SU-DHL-6 (cell line): ENCODE measurements around the gene C1S.

Source experiments
- H2AFZ ChIP-seq: fragments of 200-600 bp; sonication (generic); 2 replicates; pipeline ENCODE4 v1.6.1; 2014; ENCODE audit warnings: low read depth, mild to moderate bottlenecking, moderate library complexity, mixed read lengths, antibody characterized with exemption, low read length; ENCODE audit not compliant: severe bottlenecking
- H3F3A ChIP-seq: fragments of 200-600 bp; shearing (Covaris generic); 2 replicates; pipeline ENCODE4 v1.6.0; 2016; ENCODE audit warnings: antibody characterized with exemption, mild to moderate bottlenecking; ENCODE audit not compliant: insufficient read depth
- H3K27ac ChIP-seq: fragments of 200-600 bp; sonication (generic); 2 replicates; pipeline ENCODE4 v1.5.1; 2016; ENCODE audit warnings: low read depth, mild to moderate bottlenecking, low read length, moderate library complexity, mixed read lengths
- H3K27me3 ChIP-seq: fragments of 200-600 bp; sonication (generic), shearing (Covaris generic); 2 replicates; pipeline ENCODE4 v1.6.0; 2014; ENCODE audit warnings: mild to moderate bottlenecking, low read length
- H3K36me3 ChIP-seq: fragments of 200-600 bp; sonication (generic); 2 replicates; pipeline ENCODE4 v1.6.1; 2014; ENCODE audit warnings: mild to moderate bottlenecking, low read length, mixed read lengths
- H3K4me2 ChIP-seq: fragments of 300-600, 200-600 bp; shearing (Covaris generic), sonication (generic); 2 replicates; pipeline ENCODE4 v1.6.0; 2014; ENCODE audit warnings: low read length, low read depth, mild to moderate bottlenecking; ENCODE audit not compliant: poor library complexity, severe bottlenecking
- H3K4me3 ChIP-seq: fragments of 200-600 bp; sonication (generic); 2 replicates; pipeline ENCODE4 v1.5.1; 2014; ENCODE audit warnings: antibody characterized with exemption, low read length, mild to moderate bottlenecking, mixed read lengths; ENCODE audit not compliant: insufficient read depth, poor library complexity, severe bottlenecking
- H3K79me2 ChIP-seq: fragments of 200-600 bp; sonication (generic); 2 replicates; pipeline ENCODE4 v1.6.1; 2014; ENCODE audit warnings: mild to moderate bottlenecking, low read length, moderate library complexity; ENCODE audit not compliant: insufficient read depth
- H3K9ac ChIP-seq: fragments of 200-600 bp; sonication (generic); 2 replicates; pipeline ENCODE4 v1.7.0; 2014; ENCODE audit warnings: mild to moderate bottlenecking, low read length
- H3K9me2 ChIP-seq: fragments of 200-600 bp; sonication (generic); replicated peaks from 2 replicates; pipeline ENCODE4 v1.6.1; 2014; ENCODE audit warnings: low read length; ENCODE audit not compliant: insufficient read depth
- H3K9me3 ChIP-seq: fragments of 200-600 bp; sonication (generic); 2 replicates; pipeline ENCODE4 v1.6.1; 2014; ENCODE audit warnings: low read length, mixed read lengths; ENCODE audit not compliant: insufficient read depth
- H4K20me1 ChIP-seq: fragments of 200-600 bp; sonication (generic); 2 replicates; pipeline ENCODE4 v1.6.1; 2014; ENCODE audit warnings: low read depth, mild to moderate bottlenecking, antibody characterized with exemption, low read length, moderate library complexity, mixed read lengths
- EZH2phosphoT487 ChIP-seq: fragments of 200-600 bp; sonication (generic), shearing (Covaris generic); conservative IDR thresholded peaks from 2 replicates; pipeline ENCODE4 v1.6.1; 2018; ENCODE audit warnings: mild to moderate bottlenecking, antibody characterized with exemption, low read length, moderate library complexity, mixed read lengths
- TF ChIP-seq, protein P1 (sequence below): fragments of 200-600 bp; sonication (generic); IDR thresholded peaks from one replicate; pipeline ENCODE4 v1.5.1; 2017; ENCODE audit warnings: antibody characterized with exemption, mild to moderate bottlenecking, low read length, moderate library complexity; ENCODE audit not compliant: insufficient read depth, poor library complexity, severe bottlenecking

C1S gene

DNA sequence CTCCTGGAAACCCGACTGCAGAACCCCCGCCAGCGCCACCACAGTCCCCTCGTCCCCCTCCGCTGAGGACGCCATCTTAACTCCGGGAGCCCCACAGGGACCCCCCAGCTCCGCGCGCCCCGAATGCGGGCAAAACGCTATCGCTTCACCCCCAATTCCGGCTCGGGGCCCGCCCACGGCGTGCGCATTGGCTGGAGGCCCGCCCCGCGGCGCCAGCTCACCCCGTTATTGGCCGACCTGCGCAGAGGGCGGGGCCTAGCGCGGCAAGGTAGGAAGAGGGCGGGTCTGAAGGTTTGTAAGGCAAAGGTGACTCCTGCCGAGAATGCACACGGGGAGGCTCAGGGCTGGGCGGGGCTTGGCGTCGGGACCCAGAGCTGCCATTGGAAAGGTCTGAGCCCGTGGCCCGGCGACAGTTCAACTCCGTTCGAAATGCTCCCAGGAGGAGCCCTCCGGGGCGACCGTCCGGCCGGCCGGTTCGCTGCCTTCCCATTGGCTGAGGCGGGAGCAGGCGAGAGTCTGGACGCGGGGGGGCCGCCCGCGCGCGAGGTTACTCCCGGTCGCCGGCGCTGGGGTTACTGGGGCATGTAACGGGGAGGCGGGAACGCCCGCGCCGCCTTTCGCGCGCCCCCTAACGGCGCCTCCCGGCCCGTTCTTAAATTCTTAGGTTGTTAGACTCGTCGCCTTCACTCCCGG is 42.0 kb upstream of the C1S start, which contains the start of gene LPCAT3:
LPCAT3 (minus strand) TSS at position 127 of the 693 bp plus-strand sequence; CDS start at position 75, 52 bp downstream.
- peak within 1 kb of the TSS; percentile 92 for H3K4me2 ChIP-seq
- H3K9me3 ChIP-seq, result no peaks in the 10 kb centered on the region
- no peaks in the 10 kb centered on the region for H3K36me3 ChIP-seq
- H3K9ac ChIP-seq, result peak within 1 kb of the TSS; percentile 90
- no peaks in the 10 kb centered on the region for H3K9me2 ChIP-seq
- H4K20me1 ChIP-seq, result no peaks in the 10 kb centered on the region
- H3K27me3 ChIP-seq, result no peaks in the 10 kb centered on the region
- peak within 1 kb of the TSS; percentile 96 for H2AFZ ChIP-seq
- H3K4me3 ChIP-seq, result peak within 1 kb of the TSS; percentile 76
- H3K27ac ChIP-seq, result peak within 1 kb of the TSS; percentile 86
- H3K79me2 ChIP-seq, result peaks cover 23% of the 10 kb centered on the region; the same call in 1 of the 2 replicates
- TF ChIP-seq EZH2phosphoT487, result no peak
- TF ChIP-seq, protein P1, sequence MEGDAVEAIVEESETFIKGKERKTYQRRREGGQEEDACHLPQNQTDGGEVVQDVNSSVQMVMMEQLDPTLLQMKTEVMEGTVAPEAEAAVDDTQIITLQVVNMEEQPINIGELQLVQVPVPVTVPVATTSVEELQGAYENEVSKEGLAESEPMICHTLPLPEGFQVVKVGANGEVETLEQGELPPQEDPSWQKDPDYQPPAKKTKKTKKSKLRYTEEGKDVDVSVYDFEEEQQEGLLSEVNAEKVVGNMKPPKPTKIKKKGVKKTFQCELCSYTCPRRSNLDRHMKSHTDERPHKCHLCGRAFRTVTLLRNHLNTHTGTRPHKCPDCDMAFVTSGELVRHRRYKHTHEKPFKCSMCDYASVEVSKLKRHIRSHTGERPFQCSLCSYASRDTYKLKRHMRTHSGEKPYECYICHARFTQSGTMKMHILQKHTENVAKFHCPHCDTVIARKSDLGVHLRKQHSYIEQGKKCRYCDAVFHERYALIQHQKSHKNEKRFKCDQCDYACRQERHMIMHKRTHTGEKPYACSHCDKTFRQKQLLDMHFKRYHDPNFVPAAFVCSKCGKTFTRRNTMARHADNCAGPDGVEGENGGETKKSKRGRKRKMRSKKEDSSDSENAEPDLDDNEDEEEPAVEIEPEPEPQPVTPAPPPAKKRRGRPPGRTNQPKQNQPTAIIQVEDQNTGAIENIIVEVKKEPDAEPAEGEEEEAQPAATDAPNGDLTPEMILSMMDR, result peak; percentile 71
- no peaks in the 10 kb centered on the region for H3F3A ChIP-seq

DNA sequence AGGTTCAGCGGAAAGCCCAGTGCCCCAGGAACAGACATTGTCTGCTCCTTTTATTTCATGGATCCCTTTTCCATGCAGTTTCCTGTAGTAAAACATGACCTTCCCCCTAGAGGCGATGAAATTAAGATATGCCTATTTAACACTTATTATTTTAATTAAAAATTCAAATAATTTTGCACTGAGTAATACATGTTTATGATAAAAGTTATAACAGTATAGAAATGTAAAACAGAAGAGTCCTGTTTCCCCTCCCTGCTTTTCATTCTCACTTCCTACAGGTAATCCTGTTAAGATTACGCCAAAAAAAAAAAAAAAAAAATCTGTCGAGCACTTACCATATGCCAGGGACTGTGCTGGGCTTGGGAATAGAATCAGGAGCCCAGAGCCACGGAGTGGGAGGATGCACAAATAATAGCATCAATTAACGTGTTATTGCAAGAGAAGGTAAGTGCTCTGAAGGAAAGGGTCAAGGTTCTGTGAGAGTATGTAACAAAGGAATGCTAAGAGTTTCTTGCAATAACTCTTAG is 41.4 kb upstream of the C1S start:
- no peaks in the 10 kb centered on the region for H3K9me2 ChIP-seq
- no peaks in the 10 kb centered on the region for H3K27me3 ChIP-seq
- H3K9ac ChIP-seq, result peak overlapping the region; percentile 90
- H4K20me1 ChIP-seq, result no peaks in the 10 kb centered on the region
- H2AFZ ChIP-seq, result peak overlapping the region; percentile 96
- H3F3A ChIP-seq, result no peaks in the 10 kb centered on the region
- H3K9me3 ChIP-seq, result no peaks in the 10 kb centered on the region
- H3K79me2 ChIP-seq, result peaks cover 23% of the 10 kb centered on the region; the same call in 1 of the 2 replicates
- no peaks in the 10 kb centered on the region for H3K36me3 ChIP-seq
- H3K27ac ChIP-seq, result peak overlapping the region; percentile 86
- H3K4me2 ChIP-seq, result peak overlapping the region; percentile 92
- H3K4me3 ChIP-seq, result peak overlapping the region; percentile 76
- no peak for TF ChIP-seq EZH2phosphoT487
- TF ChIP-seq, protein P1, result no peak

DNA sequence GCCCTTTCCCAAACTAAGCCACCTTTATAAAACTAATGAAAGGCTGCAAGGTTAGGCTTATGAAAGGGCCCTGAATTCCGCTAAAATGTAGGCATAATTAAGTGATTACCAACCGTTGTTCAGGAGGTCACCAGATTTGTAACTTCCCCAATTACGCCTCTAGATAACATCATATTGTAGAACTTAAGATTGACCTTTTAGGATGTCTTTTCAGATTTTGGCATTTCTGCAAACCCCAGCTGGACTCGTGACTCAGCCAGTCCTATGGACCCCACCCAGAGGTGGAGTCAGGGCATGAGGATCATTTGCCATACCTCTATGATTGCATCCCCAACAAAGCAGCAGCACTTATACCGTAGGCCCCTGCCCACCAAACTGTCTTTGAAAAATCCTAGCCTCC is 38.6 kb upstream of the C1S start:
- H3K4me2 ChIP-seq, result no peak overlapping the region
- H3K4me3 ChIP-seq, result no peak overlapping the region
- H3F3A ChIP-seq, result no peaks in the 10 kb centered on the region
- no peak for TF ChIP-seq EZH2phosphoT487
- TF ChIP-seq, protein P1, result no peak
- no peaks in the 10 kb centered on the region for H3K36me3 ChIP-seq
- no peak overlapping the region for H3K9ac ChIP-seq
- no peak overlapping the region for H3K27ac ChIP-seq
- no peaks in the 10 kb centered on the region for H4K20me1 ChIP-seq
- H3K9me3 ChIP-seq, result no peaks in the 10 kb centered on the region
- no peaks in the 10 kb centered on the region for H3K9me2 ChIP-seq
- peaks cover 12% of the 10 kb centered on the region; the same call in 1 of the 2 replicates for H3K79me2 ChIP-seq
- H2AFZ ChIP-seq, result no peak overlapping the region
- no peaks in the 10 kb centered on the region for H3K27me3 ChIP-seq
